BLaER1 (cell line): ENCODE results near the gene TCF25.

Source experiments
- H3K27ac ChIP-seq: shearing (Covaris generic); formaldehyde crosslinking; 2 replicates; pipeline ENCODE4 v1.8.1; 2022
- H3K27me3 ChIP-seq: shearing (Covaris generic); formaldehyde crosslinking; 2 replicates; pipeline ENCODE4 v1.8.1; 2022
- H3K36me3 ChIP-seq: shearing (Covaris generic); formaldehyde crosslinking; 2 replicates; pipeline ENCODE4 v1.8.1; 2022
- H3K4me1 ChIP-seq: shearing (Covaris generic); formaldehyde crosslinking; 2 replicates; pipeline ENCODE4 v1.8.1; 2022
- H3K4me2 ChIP-seq: shearing (Covaris generic); formaldehyde crosslinking; 2 replicates; pipeline ENCODE4 v1.8.1; 2022
- H3K4me3 ChIP-seq: shearing (Covaris generic); formaldehyde crosslinking; 2 replicates; pipeline ENCODE4 v1.8.1; 2022
- H3K9ac ChIP-seq: shearing (Covaris generic); formaldehyde crosslinking; 2 replicates; pipeline ENCODE4 v1.8.1; 2022
- H3K9me3 ChIP-seq: shearing (Covaris generic); formaldehyde crosslinking; 2 replicates; pipeline ENCODE4 v1.8.1; 2022
- H4K20me1 ChIP-seq: shearing (Covaris generic); formaldehyde crosslinking; 2 replicates; pipeline ENCODE4 v1.8.1; 2022
- Cebpa-rat ChIP-seq: shearing (Covaris generic); IDR thresholded peaks from 2 replicates; pipeline ENCODE4 v1.8.1; 2022

Gene TCF25

GRCh38 chr16:89952049-89952448 lies 78.7 kb downstream of the TCF25 start:
- Histone ChIP-seq H3K9me3 (no peaks in the 10 kb centered on the region), H4K20me1 (peaks cover 74% of the 10 kb centered on the region), H3K9ac (no peak overlapping the region), H3K4me1 (peaks cover 70% of the 10 kb centered on the region), H3K4me2 (no peak overlapping the region), H3K27me3 (peaks cover 8% of the 10 kb centered on the region; the same call in 1 of the 2 replicates), H3K36me3 (peaks cover 34% of the 10 kb centered on the region), H3K4me3 (no peak overlapping the region), H3K27ac (no peak overlapping the region)
- TF ChIP-seq Cebpa-rat, result no peak

- Histone ChIP-seq H3K36me3 (peaks cover 39% of the 10 kb centered on the region), H3K4me1 (peaks cover 67% of the 10 kb centered on the region), H3K4me3 (no peak overlapping the region), H4K20me1 (peaks cover 79% of the 10 kb centered on the region), H3K4me2 (peak overlapping the region; percentile 59; the same call in 1 of the 2 replicates), H3K27me3 (peaks cover 4% of the 10 kb centered on the region; the same call in 1 of the 2 replicates), H3K27ac (no peak overlapping the region), H3K9me3 (no peaks in the 10 kb centered on the region), H3K9ac (no peak overlapping the region)
- TF ChIP-seq Cebpa-rat, result no peak
Measured at GRCh38 chr16:89952551-89952950, 79.2 kb downstream of the TCF25 start.

- no peaks in the 10 kb centered on the region for H3K27me3 ChIP-seq
- H4K20me1 ChIP-seq, result peaks cover 79% of the 10 kb centered on the region
- H3K27ac ChIP-seq, result no peak overlapping the region
- H3K4me2 ChIP-seq, result peak overlapping the region; percentile 59
- TF ChIP-seq Cebpa-rat, result no peak
- peaks cover 52% of the 10 kb centered on the region for H3K36me3 ChIP-seq
- no peaks in the 10 kb centered on the region for H3K9me3 ChIP-seq
- peaks cover 58% of the 10 kb centered on the region for H3K4me1 ChIP-seq
- H3K4me3 ChIP-seq, result no peak overlapping the region
- no peak overlapping the region for H3K9ac ChIP-seq
Measured at GRCh38 chr16:89953671-89954406, 80.4 kb downstream of the TCF25 start.

- Histone ChIP-seq H3K27me3 (no peaks in the 10 kb centered on the region), H3K27ac (no peak overlapping the region), H3K9ac (no peak overlapping the region), H3K4me1 (peaks cover 54% of the 10 kb centered on the region), H3K9me3 (no peaks in the 10 kb centered on the region), H4K20me1 (peaks cover 75% of the 10 kb centered on the region), H3K4me2 (peak overlapping the region; percentile 59), H3K4me3 (no peak overlapping the region), H3K36me3 (peaks cover 58% of the 10 kb centered on the region)
- no peak for TF ChIP-seq Cebpa-rat
Measured at GRCh38 chr16:89954462-89954861, 81.1 kb downstream of the TCF25 start.

- H4K20me1 ChIP-seq, result peaks cover 69% of the 10 kb centered on the region
- H3K4me3 ChIP-seq, result no peak overlapping the region
- H3K27ac ChIP-seq, result no peak overlapping the region
- H3K9me3 ChIP-seq, result no peaks in the 10 kb centered on the region
- no peak overlapping the region for H3K9ac ChIP-seq
- H3K27me3 ChIP-seq, result no peaks in the 10 kb centered on the region
- H3K36me3 ChIP-seq, result peaks cover 65% of the 10 kb centered on the region
- TF ChIP-seq Cebpa-rat, result no peak
- peaks cover 47% of the 10 kb centered on the region for H3K4me1 ChIP-seq
- H3K4me2 ChIP-seq, result no peak overlapping the region
Measured at GRCh38 chr16:89955001-89955685, 81.8 kb downstream of the TCF25 start.

- Histone ChIP-seq H3K27me3 (no peaks in the 10 kb centered on the region), H3K4me3 (no peak overlapping the region), H3K27ac (no peak overlapping the region), H3K4me1 (peaks cover 38% of the 10 kb centered on the region), H4K20me1 (peaks cover 53% of the 10 kb centered on the region), H3K9me3 (no peaks in the 10 kb centered on the region), H3K9ac (no peak overlapping the region), H3K4me2 (no peak overlapping the region), H3K36me3 (peaks cover 79% of the 10 kb centered on the region)
- TF ChIP-seq Cebpa-rat, result no peak
Measured at GRCh38 chr16:89956505-89957215, 83.3 kb downstream of the TCF25 start.

- Histone ChIP-seq H3K9ac (no peak overlapping the region), H3K9me3 (no peaks in the 10 kb centered on the region), H3K27me3 (no peaks in the 10 kb centered on the region), H3K4me1 (peaks cover 31% of the 10 kb centered on the region), H4K20me1 (peaks cover 47% of the 10 kb centered on the region), H3K4me2 (no peak overlapping the region), H3K27ac (no peak overlapping the region), H3K36me3 (peaks cover 84% of the 10 kb centered on the region), H3K4me3 (no peak overlapping the region)
- no peak for TF ChIP-seq Cebpa-rat
Measured at GRCh38 chr16:89957216-89957785, 83.9 kb downstream of the TCF25 start.

GRCh38 chr16:89958068-89958467 lies 84.7 kb downstream of the TCF25 start:
- Histone ChIP-seq H3K9me3 (no peaks in the 10 kb centered on the region), H3K4me2 (no peak overlapping the region), H3K4me3 (no peak overlapping the region), H3K27ac (no peak overlapping the region), H3K36me3 (peaks cover 83% of the 10 kb centered on the region), H3K4me1 (peaks cover 26% of the 10 kb centered on the region), H3K27me3 (no peaks in the 10 kb centered on the region), H3K9ac (no peak overlapping the region), H4K20me1 (peaks cover 39% of the 10 kb centered on the region)
- TF ChIP-seq Cebpa-rat, result no peak

- peaks cover 34% of the 10 kb centered on the region for H4K20me1 ChIP-seq
- TF ChIP-seq Cebpa-rat, result no peak
- no peak overlapping the region for H3K4me2 ChIP-seq
- H3K27me3 ChIP-seq, result no peaks in the 10 kb centered on the region
- peaks cover 21% of the 10 kb centered on the region for H3K4me1 ChIP-seq
- H3K4me3 ChIP-seq, result no peak overlapping the region
- no peak overlapping the region for H3K27ac ChIP-seq
- peaks cover 83% of the 10 kb centered on the region for H3K36me3 ChIP-seq
- H3K9ac ChIP-seq, result no peak overlapping the region
- H3K9me3 ChIP-seq, result no peaks in the 10 kb centered on the region
Measured at GRCh38 chr16:89958596-89958995, 85.2 kb downstream of the TCF25 start.
